ENCODE results near the gene APOL3.
"Not testable (repeated sequence)": the region's sequence is repeated elsewhere in the genome, so short reads cannot be mapped to it uniquely, and the experiment has no call there.

APOL3 gene

GRCh38 chr22:36192542-36192941 is 32.0 kb upstream of the APOL3 start:
- no peak for DNase-seq

- no peak for DNase-seq
These were observed 30.7 kb upstream of the APOL3 start for GRCh38 chr22:36191106-36191836.

- not testable (repeated sequence) for DNase-seq
These were observed 27.3 kb upstream of the APOL3 start for GRCh38 chr22:36187862-36188261.

GRCh38 chr22:36185828-36186624 is 25.5 kb upstream of the APOL3 start:
- no peak for DNase-seq

- DNase-seq: no peak
These were observed 24.0 kb upstream of the APOL3 start for GRCh38 chr22:36184433-36185025.

- no peak for DNase-seq
These were observed 22.9 kb upstream of the APOL3 start for GRCh38 chr22:36183446-36183845.

- DNase-seq: no peak
These were observed 22.3 kb upstream of the APOL3 start for GRCh38 chr22:36182857-36183256.

- DNase-seq: no peak
These were observed 21.5 kb upstream of the APOL3 start for GRCh38 chr22:36182056-36182455.

- DNase-seq: no peak
These were observed 20.4 kb upstream of the APOL3 start for GRCh38 chr22:36180928-36181327.

GRCh38 chr22:36180038-36180880 is 19.7 kb upstream of the APOL3 start:
- DNase-seq: no peak

GRCh38 chr22:36177160-36177559 is 16.6 kb upstream of the APOL3 start:
- no peak for DNase-seq

GRCh38 chr22:36175892-36176291 is 15.3 kb upstream of the APOL3 start:
- no peak for DNase-seq

GRCh38 chr22:36171941-36172340 is 11.4 kb upstream of the APOL3 start:
- no peak for DNase-seq

- DNase-seq: no peak
These were observed 6.1 kb upstream of the APOL3 start for GRCh38 chr22:36166518-36167220.

- no peak for DNase-seq
These were observed 5.5 kb upstream of the APOL3 start for GRCh38 chr22:36166086-36166485.

- DNase-seq: no peak
These were observed 4.6 kb upstream of the APOL3 start for GRCh38 chr22:36165141-36165540.

GRCh38 chr22:36164621-36165020 is 4.1 kb upstream of the APOL3 start:
- no peak for DNase-seq

GRCh38 chr22:36163497-36163896 is 2.9 kb upstream of the APOL3 start:
- DNase-seq: no peak

- no peak for DNase-seq
These were observed 1.8 kb upstream of the APOL3 start for GRCh38 chr22:36162127-36163034.

- not testable (repeated sequence) for DNase-seq
These were observed 1.2 kb upstream of the APOL3 start for GRCh38 chr22:36161793-36162126.
